Natural killer cell (primary cell): ENCODE data around the gene LRRC39. TPM values are rescaled to one million over a fixed set of nuclear protein-coding genes. Genes with fewer than 3 reads are reported as not detected.

Experiments
- ATAC-seq, 3 donors: fragments of 150-1000 bp in 2 of 3; fragments of 200-7000 bp in 1 of 3; cut with Tn5 transposase; 1 replicate in 1 of 3; 2 replicates in 2 of 3; pipeline ENCODE4 v1.10.0; 2021; ENCODE audit warnings: mild to moderate bottlenecking in 2 of 3, moderate library complexity in 2 of 3
- DNase-seq, 2 donors: peaks; one replicate each; pipeline versions ENCODE4 v3.0.0 to v3.0.0-alpha.2; 2013 to 2021; ENCODE audit warnings: mixed read lengths in 1 of 2
- H3K27ac ChIP-seq: one replicate; pipeline ENCODE4 v1.5.1; 2013; ENCODE audit warnings: mild to moderate bottlenecking, low read length
- H3K27me3 ChIP-seq: one replicate; pipeline ENCODE4 v1.6.1; 2013; ENCODE audit warnings: low read length; ENCODE audit not compliant: control insufficient read depth, insufficient read depth
- H3K36me3 ChIP-seq: one replicate; pipeline ENCODE4 v1.6.1; 2013; ENCODE audit warnings: low read length; ENCODE audit not compliant: control insufficient read depth, insufficient read depth
- H3K4me1 ChIP-seq: one replicate; pipeline ENCODE4 v1.6.1; 2013; ENCODE audit warnings: low read length; ENCODE audit not compliant: control insufficient read depth, insufficient read depth
- H3K4me3 ChIP-seq: one replicate; pipeline ENCODE4 v1.5.1; 2013; ENCODE audit warnings: low read length
- H3K9me3 ChIP-seq: one replicate; pipeline ENCODE4 v1.6.1; 2013; ENCODE audit warnings: low read length; ENCODE audit not compliant: control insufficient read depth, insufficient read depth
- H3K27ac Mint-ChIP-seq, 2 donors: one replicate each; pipeline ENCODE4 v1.8.0; 2022; ENCODE audit warnings: mild to moderate bottlenecking in 2 of 2, mixed read lengths in 2 of 2, moderate library complexity in 1 of 2
- H3K27me3 Mint-ChIP-seq, 2 donors: one replicate each; pipeline ENCODE4 v1.8.0; 2022; ENCODE audit warnings: low read depth in 2 of 2, mixed read lengths in 2 of 2
- H3K36me3 Mint-ChIP-seq: one replicate; pipeline ENCODE4 v1.8.0; 2022; ENCODE audit warnings: mixed read lengths
- H3K4me1 Mint-ChIP-seq, 2 donors: one replicate each; pipeline ENCODE4 v1.8.0; 2022; ENCODE audit warnings: mixed read lengths in 2 of 2
- H3K4me3 Mint-ChIP-seq: one replicate; pipeline ENCODE4 v1.8.0; 2022; ENCODE audit warnings: mild to moderate bottlenecking, moderate library complexity, mixed read lengths
- H3K9me3 Mint-ChIP-seq, 2 donors: one replicate each; pipeline ENCODE4 v1.8.0; 2022; ENCODE audit warnings: mixed read lengths in 2 of 2
- WGBS: methylation state at CpG from one replicate; pipeline ENCODE4 v1.1.7; 2013; ENCODE audit warnings: missing lambda C conversion rate; ENCODE audit not compliant: insufficient coverage; 5-methylcytosine and 5-hydroxymethylcytosine counted together
- intact Hi-C: fragments of 100-400 bp; cut with micrococcal nuclease; formaldehyde crosslinking; loops from one replicate; pipeline ENCODE4 v1.14.2; 2022
- total RNA-seq, 4 donors: library from RNA; stranded (reverse); fragments of 120-200 nt in 1 of 4; gene quantifications; one replicate each; pipeline versions ENCODE4 v1.2.3 to v1.2.4, GENCODE V29; 2013 to 2022
- TF ChIP-seq, protein P1 (sequence below): fragments of 200-600 bp; IDR thresholded peaks from one replicate; pipeline ENCODE4 v1.8.0; 2022; ENCODE audit warnings: antibody characterized with exemption

LRRC39 gene
- total RNA-seq, 3 donors from 2014 or later (not counting 1 experiment from before 2014, with no cell fraction given): 1.7 to 3.2 (median 3.1) TPM

DNA sequence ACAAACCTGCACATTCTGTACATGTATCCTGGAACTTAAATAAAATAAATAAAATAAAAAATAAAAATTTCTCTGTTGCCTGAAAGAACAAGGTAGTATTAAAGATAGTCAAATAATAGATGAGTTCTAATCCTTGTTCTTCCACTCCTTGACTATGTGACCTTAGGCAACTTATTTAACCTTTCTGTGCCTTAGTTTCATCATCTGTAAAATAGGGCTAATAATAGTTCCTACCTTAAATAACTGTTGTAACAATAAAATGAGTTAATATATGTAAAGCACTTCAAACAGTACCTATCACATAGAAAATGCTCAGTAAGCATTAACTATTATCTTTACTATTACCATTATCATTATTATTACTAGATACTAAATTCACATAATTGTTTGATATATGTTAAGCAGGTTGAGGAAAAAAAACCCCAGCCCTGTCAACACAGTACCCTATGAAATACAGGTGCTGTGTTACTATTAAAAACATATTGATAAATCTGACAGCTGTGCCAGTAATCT lies 68.4 kb downstream of the LRRC39 start:
- H3K4me1 Mint-ChIP-seq: no peaks in the 10 kb centered on the region
- H3K4me3 Mint-ChIP-seq: no peak overlapping the region
- H3K27me3 ChIP-seq: no peaks in the 10 kb centered on the region
- TF ChIP-seq, protein P1, sequence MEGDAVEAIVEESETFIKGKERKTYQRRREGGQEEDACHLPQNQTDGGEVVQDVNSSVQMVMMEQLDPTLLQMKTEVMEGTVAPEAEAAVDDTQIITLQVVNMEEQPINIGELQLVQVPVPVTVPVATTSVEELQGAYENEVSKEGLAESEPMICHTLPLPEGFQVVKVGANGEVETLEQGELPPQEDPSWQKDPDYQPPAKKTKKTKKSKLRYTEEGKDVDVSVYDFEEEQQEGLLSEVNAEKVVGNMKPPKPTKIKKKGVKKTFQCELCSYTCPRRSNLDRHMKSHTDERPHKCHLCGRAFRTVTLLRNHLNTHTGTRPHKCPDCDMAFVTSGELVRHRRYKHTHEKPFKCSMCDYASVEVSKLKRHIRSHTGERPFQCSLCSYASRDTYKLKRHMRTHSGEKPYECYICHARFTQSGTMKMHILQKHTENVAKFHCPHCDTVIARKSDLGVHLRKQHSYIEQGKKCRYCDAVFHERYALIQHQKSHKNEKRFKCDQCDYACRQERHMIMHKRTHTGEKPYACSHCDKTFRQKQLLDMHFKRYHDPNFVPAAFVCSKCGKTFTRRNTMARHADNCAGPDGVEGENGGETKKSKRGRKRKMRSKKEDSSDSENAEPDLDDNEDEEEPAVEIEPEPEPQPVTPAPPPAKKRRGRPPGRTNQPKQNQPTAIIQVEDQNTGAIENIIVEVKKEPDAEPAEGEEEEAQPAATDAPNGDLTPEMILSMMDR: no peak
- H3K27ac Mint-ChIP-seq: no peak overlapping the region
- no peak for DNase-seq
- intact Hi-C loops: no loop called here
- no peak overlapping the region for H3K27ac ChIP-seq
- H3K36me3 Mint-ChIP-seq: no peaks in the 10 kb centered on the region
- H3K36me3 ChIP-seq: peaks cover 23% of the 10 kb centered on the region
- H3K9me3 ChIP-seq: no peaks in the 10 kb centered on the region
- H3K4me1 ChIP-seq: no peaks in the 10 kb centered on the region
- no peaks in the 10 kb centered on the region for H3K9me3 Mint-ChIP-seq
- no peaks in the 10 kb centered on the region for H3K27me3 Mint-ChIP-seq
- H3K4me3 ChIP-seq: no peak overlapping the region
- ATAC-seq: no peak

DNA sequence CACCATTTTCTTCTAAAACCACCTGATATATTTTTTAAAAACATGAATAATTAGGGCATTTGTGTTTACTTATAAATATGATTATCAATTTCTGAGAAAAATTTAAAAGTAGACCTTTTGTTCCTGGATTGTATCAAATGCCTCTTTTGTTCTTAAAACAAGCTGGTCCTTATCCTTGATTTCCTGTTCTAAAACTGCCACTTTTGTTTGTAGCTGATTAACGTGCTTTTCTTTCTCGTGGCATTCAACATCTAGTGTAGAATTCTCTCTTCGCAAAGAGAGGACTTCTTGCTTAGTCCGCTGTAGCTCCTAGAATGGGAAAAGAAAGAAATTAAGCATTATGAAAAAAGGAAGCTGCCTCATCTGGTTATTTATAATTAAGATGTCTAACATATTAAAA lies 70.4 kb downstream of the LRRC39 start:
- Histone ChIP-seq H3K4me1 (no peaks in the 10 kb centered on the region), H3K27ac (no peak overlapping the region), H3K4me3 (no peak overlapping the region), H3K36me3 (peaks cover 35% of the 10 kb centered on the region), H3K9me3 (no peaks in the 10 kb centered on the region), H3K27me3 (no peaks in the 10 kb centered on the region)
- Mint-ChIP-seq H3K4me1 (no peaks in the 10 kb centered on the region), H3K4me3 (no peak overlapping the region), H3K9me3 (no peaks in the 10 kb centered on the region), H3K27me3 (no peaks in the 10 kb centered on the region), H3K27ac (no peak overlapping the region), H3K36me3 (peaks cover 10% of the 10 kb centered on the region)
- ATAC-seq: no peak
- 100% methylated on average over 2 of the region's 4 CpGs for WGBS
- intact Hi-C loops: no loop called here
- DNase-seq: no peak
- TF ChIP-seq, protein P1: no peak

GRCh38 chr1:100101564-100101963 lies 76.5 kb downstream of the LRRC39 start:
- peaks cover 16% of the 10 kb centered on the region for H3K36me3 Mint-ChIP-seq
- WGBS: 100% methylated on average over 1 of the region's 2 CpGs
- H3K9me3 Mint-ChIP-seq: no peaks in the 10 kb centered on the region

GRCh38 chr1:100100202-100100601 lies 77.9 kb downstream of the LRRC39 start:
- Histone ChIP-seq H3K36me3 (peaks cover 33% of the 10 kb centered on the region), H3K27me3 (no peaks in the 10 kb centered on the region), H3K27ac (no peak overlapping the region), H3K4me3 (no peak overlapping the region), H3K4me1 (no peaks in the 10 kb centered on the region), H3K9me3 (no peaks in the 10 kb centered on the region)
- ATAC-seq: no peak
- H3K4me1 Mint-ChIP-seq: no peaks in the 10 kb centered on the region
- intact Hi-C loops: no loop called here
- H3K27ac Mint-ChIP-seq: no peak overlapping the region
- H3K36me3 Mint-ChIP-seq: peaks cover 24% of the 10 kb centered on the region
- H3K9me3 Mint-ChIP-seq: no peaks in the 10 kb centered on the region
- no peak overlapping the region for H3K4me3 Mint-ChIP-seq
- no peak for DNase-seq
- WGBS: no CpG with 5 or more reads among the region's 1 CpG
- no peaks in the 10 kb centered on the region for H3K27me3 Mint-ChIP-seq
- TF ChIP-seq, protein P1: no peak

More at GRCh38 chr1:100101564-100101963, 76.5 kb downstream of the LRRC39 start:
- TF ChIP-seq, protein P1: no peak
- DNase-seq (no peak), ATAC-seq (no peak)
- Mint-ChIP-seq H3K27ac (no peak overlapping the region), H3K4me1 (no peaks in the 10 kb centered on the region), H3K4me3 (no peak overlapping the region), H3K27me3 (no peaks in the 10 kb centered on the region)
- intact Hi-C loops: no loop called here
- no peak overlapping the region for H3K27ac ChIP-seq
- no peaks in the 10 kb centered on the region for H3K27me3 ChIP-seq
- peaks cover 35% of the 10 kb centered on the region for H3K36me3 ChIP-seq
- no peaks in the 10 kb centered on the region for H3K9me3 ChIP-seq
- H3K4me3 ChIP-seq: no peak overlapping the region
- H3K4me1 ChIP-seq: no peaks in the 10 kb centered on the region
